Aorta (tissue), 5 donors: Measurements from ENCODE around the gene NFKB1. TPM values are rescaled to one million over a fixed set of nuclear protein-coding genes. Genes with fewer than 3 reads are reported as not detected.
"Not testable (repeated sequence)": the region's sequence is repeated elsewhere in the genome, so short reads cannot be mapped to it uniquely, and the experiment has no call there.

Experiments
- ATAC-seq: fragments of 200-7000 bp; cut with Tn5 transposase; one replicate; pipeline ENCODE4 v1.9.1; 2022; ENCODE audit warnings: moderate library complexity; ENCODE audit not compliant: low FRiP score
- DNase-seq, 2 donors: peaks; one replicate each; pipeline ENCODE4 v3.0.0-alpha.2; 2020
- H3K27ac ChIP-seq, 2 donors: one replicate each; pipeline ENCODE4 v1.5.1; 2013; ENCODE audit warnings: low read length in 2 of 2, mild to moderate bottlenecking in 2 of 2, moderate library complexity in 2 of 2, control low read depth in 1 of 2, inconsistent platforms in 1 of 2, low read depth in 1 of 2
- H3K27me3 ChIP-seq, 2 donors: one replicate each; pipeline ENCODE4 v1.6.1; 2013; ENCODE audit warnings: control low read depth in 1 of 2, low read length in 1 of 2, mild to moderate bottlenecking in 1 of 2, moderate library complexity in 1 of 2; ENCODE audit not compliant: insufficient read depth in 2 of 2, control insufficient read depth in 1 of 2
- H3K36me3 ChIP-seq, 2 donors: one replicate each; pipeline ENCODE4 v1.6.1; 2013; ENCODE audit warnings: control low read depth in 1 of 2, low read length in 1 of 2, mild to moderate bottlenecking in 1 of 2; ENCODE audit not compliant: insufficient read depth in 2 of 2, control insufficient read depth in 1 of 2
- H3K4me1 ChIP-seq, 2 donors: one replicate each; pipeline ENCODE4 v1.6.1; 2013; ENCODE audit warnings: low read length in 2 of 2, control low read depth in 1 of 2, mild to moderate bottlenecking in 1 of 2, moderate library complexity in 1 of 2; ENCODE audit not compliant: insufficient read depth in 2 of 2, control insufficient read depth in 1 of 2
- H3K4me3 ChIP-seq, 2 donors: one replicate each; pipeline ENCODE4 v1.5.1; 2013; ENCODE audit warnings: low read length in 2 of 2, control low read depth in 1 of 2, mild to moderate bottlenecking in 1 of 2
- H3K9me3 ChIP-seq: one replicate; pipeline ENCODE4 v1.6.1; 2013; ENCODE audit warnings: mild to moderate bottlenecking, low read length; ENCODE audit not compliant: control insufficient read depth
- WGBS, 2 donors: extraction: QIAGEN DNeasy Blood & Tissue Kit; methylation state at CpG; one replicate each; pipeline ENCODE4 v1.1.7; 2013; 5-methylcytosine and 5-hydroxymethylcytosine counted together
- intact Hi-C, 2 donors: fragments of 100-400 bp; cut with DNase I; formaldehyde crosslinking; loops; one replicate each; pipeline versions ENCODE4 v1.14.2 to v1.15.0; 2022
- polyA plus RNA-seq, 2 donors: library from polyadenylated mRNA; stranded (reverse); fragments of 200-250 nt; gene quantifications; one replicate each; pipeline ENCODE4 v1.2.3, GENCODE V29; 2013
- total RNA-seq, 2 donors: library from RNA; stranded (reverse); fragmentation: NEBNext Ultra II Directional; extraction: Animal tissue kit (Norgen Biotek cat#: 25700); gene quantifications; one replicate each; pipeline ENCODE4 v1.2.1, GENCODE V29; 2021
- donor health status: healthy with polysubstance abuse.
- donor health status: Bipolar disorder and iron deficiency.
- donor health status: DM: no; HTN: no; CAD: no.
- donor health status: DM: no; HTN: no; CAD: no.
- donor health status: DM: yes; HTN: yes; CAD: no.

Gene NFKB1
- total and polyA plus RNA-seq, 4 donors: 10.9 to 48.4 (median 26.0) TPM

GRCh38 chr4:102608190-102608589, 107.0 kb downstream of the NFKB1 start:
- no peak overlapping the region for H3K4me3 ChIP-seq
- 84 to 85% methylated on average over 1 of the region's 1 CpG for WGBS, 2 donors
- H3K27ac ChIP-seq: no peak overlapping the region
- DNase-seq: no peak
- H3K9me3 ChIP-seq: no peaks in the 10 kb centered on the region
- no peaks in the 10 kb centered on the region for H3K27me3 ChIP-seq
- no peak for ATAC-seq
- peaks cover 8 to 11% of the 10 kb centered on the region in 2 donors for H3K36me3 ChIP-seq
- intact Hi-C loops: loop anchor here in 1 of 2 donors (2.0 kb wide), 1 partner anchor 45 kb away; no protein-coding TSS in a partner anchor
- H3K4me1 ChIP-seq: no peaks in the 10 kb centered on the region

DNA sequence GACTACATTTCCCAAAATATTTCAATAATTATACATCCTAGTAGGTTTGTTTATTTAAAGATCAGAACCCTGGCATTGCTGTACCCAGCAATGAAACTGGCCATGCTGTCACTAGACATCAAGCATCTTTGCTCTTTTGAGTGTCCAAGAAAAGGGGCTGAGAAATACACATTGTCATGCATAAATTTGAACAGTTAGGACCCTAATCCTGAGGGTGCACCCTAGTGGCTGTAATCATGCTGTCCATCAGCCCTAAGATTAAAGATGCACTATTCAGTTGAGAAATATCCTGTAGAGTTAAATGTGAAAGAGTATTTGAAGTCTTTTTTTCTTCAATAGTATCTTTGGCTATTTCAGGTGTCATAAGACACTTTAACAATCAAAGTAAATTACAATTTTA, 108.8 kb downstream of the NFKB1 start:
- H3K27ac ChIP-seq: no peak overlapping the region
- no peak overlapping the region for H3K4me3 ChIP-seq
- H3K27me3 ChIP-seq: no peaks in the 10 kb centered on the region
- ATAC-seq (no peak), DNase-seq (no peak)
- peaks cover 8 to 15% of the 10 kb centered on the region in 2 donors for H3K36me3 ChIP-seq
- intact Hi-C loops: loop anchor here in 1 of 2 donors (10.0 kb wide), 1 partner anchor 165 kb away; no protein-coding TSS in a partner anchor
- H3K4me1 ChIP-seq: no peaks in the 10 kb centered on the region
- no peaks in the 10 kb centered on the region for H3K9me3 ChIP-seq

DNA sequence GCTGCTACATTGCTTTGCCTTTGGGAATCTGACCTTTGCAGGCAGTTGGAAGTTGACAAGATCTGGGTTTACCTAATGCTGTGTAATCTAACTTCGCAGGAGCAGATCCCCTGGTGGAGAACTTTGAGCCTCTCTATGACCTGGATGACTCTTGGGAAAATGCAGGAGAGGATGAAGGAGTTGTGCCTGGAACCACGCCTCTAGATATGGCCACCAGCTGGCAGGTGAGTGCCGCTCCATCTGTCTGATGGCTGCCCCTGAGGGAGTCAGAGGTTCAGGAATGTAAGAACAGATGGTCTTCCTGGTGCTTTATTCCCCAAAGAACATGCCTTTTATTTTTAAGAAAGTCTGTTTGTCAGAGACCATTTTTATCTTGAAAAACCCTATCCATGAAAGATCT, 109.3 kb downstream of the NFKB1 start:
- DNase-seq (no peak), ATAC-seq (no peak)
- intact Hi-C loops: loop anchor here in 1 of 2 donors (10.0 kb wide), 1 partner anchor 166 kb away; no protein-coding TSS in a partner anchor
- H3K4me1 ChIP-seq: no peaks in the 10 kb centered on the region
- H3K9me3 ChIP-seq: no peaks in the 10 kb centered on the region
- H3K27ac ChIP-seq: no peak overlapping the region
- 86 to 91% methylated on average over 3 of the region's 3 CpGs for WGBS, 2 donors
- peaks cover 8 to 15% of the 10 kb centered on the region in 2 donors for H3K36me3 ChIP-seq
- no peak overlapping the region for H3K4me3 ChIP-seq
- H3K27me3 ChIP-seq: no peaks in the 10 kb centered on the region

- Histone ChIP-seq H3K27me3 (no peaks in the 10 kb centered on the region), H3K9me3 (no peaks in the 10 kb centered on the region), H3K4me1 (no peaks in the 10 kb centered on the region), H3K36me3 (peaks cover 6 to 18% of the 10 kb centered on the region in 2 donors), H3K4me3 (no peak overlapping the region), H3K27ac (no peak overlapping the region)
- ATAC-seq (no peak), DNase-seq (no peak)
- WGBS, 2 donors: 94 to 95% methylated on average over 2 of the region's 2 CpGs
- intact Hi-C loops: loop anchor here in 1 of 2 donors (10.0 kb wide), 1 partner anchor 167 kb away; no protein-coding TSS in a partner anchor
These were observed 111.1 kb downstream of the NFKB1 start for GRCh38 chr4:102612210-102612609.

DNA sequence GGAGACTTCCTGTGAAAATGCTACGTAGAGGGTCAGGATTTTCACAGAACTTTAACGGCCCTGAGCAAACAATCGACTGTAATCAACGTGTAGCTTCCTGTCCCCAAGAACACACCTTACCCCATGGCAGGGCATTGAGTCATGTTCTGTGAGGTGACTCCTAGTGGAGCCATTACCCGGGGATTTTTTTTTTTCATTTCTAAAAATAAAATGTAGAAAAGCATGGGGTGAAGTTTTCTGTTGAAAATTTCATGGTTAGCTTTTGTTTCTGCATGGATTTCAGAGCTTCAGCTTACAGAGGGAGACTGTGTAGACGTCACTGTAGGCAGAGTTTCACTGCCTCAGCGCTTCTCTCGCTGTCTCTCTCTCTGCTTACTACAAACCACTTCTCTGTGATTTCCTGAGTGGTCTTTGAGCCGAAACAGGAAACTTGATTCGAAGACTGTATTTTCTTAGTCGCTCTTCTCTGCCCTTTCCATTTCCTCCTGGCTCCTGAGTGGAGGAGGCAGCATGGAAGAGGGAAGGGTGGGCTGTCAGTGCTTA, 111.7 kb downstream of the NFKB1 start:
- intact Hi-C loops: loop anchor here in 1 of 2 donors (10.0 kb wide), 1 partner anchor 168 kb away; no protein-coding TSS in a partner anchor
- 62 to 65% methylated on average over 11 of the region's 11 CpGs for whole genome bisulfite sequencing, 2 donors
- Histone ChIP-seq H3K36me3 (peaks cover 0 to 17% of the 10 kb centered on the region in 2 donors), H3K27ac (no peak overlapping the region), H3K27me3 (no peaks in the 10 kb centered on the region), H3K4me3 (no peak overlapping the region), H3K4me1 (no peaks in the 10 kb centered on the region), H3K9me3 (no peaks in the 10 kb centered on the region)
- DNase-seq (no peak), ATAC-seq (no peak)

- intact Hi-C loops: loop anchor here in 1 of 2 donors (10.0 kb wide), 1 partner anchor 170 kb away; no protein-coding TSS in a partner anchor
- H3K36me3 ChIP-seq: peaks cover 0 to 17% of the 10 kb centered on the region in 2 donors
These were observed 113.6 kb downstream of the NFKB1 start for GRCh38 chr4:102614801-102615200.

DNA sequence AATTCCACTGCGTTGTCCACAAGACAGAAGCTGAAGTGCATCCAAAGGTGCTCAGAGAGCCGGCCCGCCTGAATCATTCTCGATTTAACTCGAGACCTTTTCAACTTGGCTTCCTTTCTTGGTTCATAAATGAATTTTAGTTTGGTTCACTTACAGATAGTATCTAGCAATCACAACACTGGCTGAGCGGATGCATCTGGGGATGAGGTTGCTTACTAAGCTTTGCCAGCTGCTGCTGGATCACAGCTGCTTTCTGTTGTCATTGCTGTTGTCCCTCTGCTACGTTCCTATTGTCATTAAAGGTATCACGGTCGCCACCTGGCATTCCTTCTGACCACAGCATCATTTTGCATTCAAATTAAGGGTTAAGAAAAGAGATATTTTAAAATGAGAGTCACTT, 115.5 kb downstream of the NFKB1 start:
- H3K27ac ChIP-seq: no peak overlapping the region
- intact Hi-C loops: loop anchor here in 1 of 2 donors (10.0 kb wide), 1 partner anchor 172 kb away; no protein-coding TSS in a partner anchor
- no peaks in the 10 kb centered on the region for H3K27me3 ChIP-seq
- H3K4me3 ChIP-seq: no peak overlapping the region
- peaks cover 0 to 2% of the 10 kb centered on the region in 2 donors for H3K4me1 ChIP-seq
- 84 to 87% methylated on average over 9 of the region's 9 CpGs for WGBS, 2 donors
- DNase-seq (no peak), ATAC-seq (no peak)
- H3K36me3 ChIP-seq: peaks cover 0 to 9% of the 10 kb centered on the region in 2 donors
- no peaks in the 10 kb centered on the region for H3K9me3 ChIP-seq

More at GRCh38 chr4:102614801-102615200, 113.6 kb downstream of the NFKB1 start:
- H3K27me3 ChIP-seq: no peaks in the 10 kb centered on the region
- H3K27ac ChIP-seq: no peak overlapping the region
- H3K9me3 ChIP-seq: no peaks in the 10 kb centered on the region
- DNase-seq (no peak), ATAC-seq (no peak)
- WGBS, 2 donors: 82 to 84% methylated on average over 9 of the region's 9 CpGs
- no peak overlapping the region for H3K4me3 ChIP-seq
- H3K4me1 ChIP-seq: no peaks in the 10 kb centered on the region

DNA sequence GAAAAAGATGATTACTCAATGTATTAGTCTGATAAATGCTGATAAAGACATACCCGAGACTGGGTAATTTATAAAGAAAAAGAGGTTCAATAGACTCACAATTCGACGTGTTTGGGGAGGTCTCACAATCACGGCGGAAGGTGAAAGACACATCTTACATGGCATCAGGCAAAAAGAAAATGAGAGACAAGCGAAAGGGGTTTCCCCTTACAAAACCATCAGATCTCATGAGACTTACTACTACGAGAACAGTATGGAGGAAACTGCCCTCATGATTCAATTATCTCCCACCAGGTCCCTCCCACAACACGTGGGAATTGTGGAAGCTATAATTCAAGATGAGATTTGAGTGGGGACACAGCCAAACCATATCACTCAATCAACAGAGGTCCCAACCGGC, 117.9 kb downstream of the NFKB1 start:
- not testable (repeated sequence) for ATAC-seq, H3K9me3 ChIP-seq, DNase-seq, H3K27ac ChIP-seq, H3K36me3 ChIP-seq, H3K4me1 ChIP-seq, H3K27me3 ChIP-seq, H3K4me3 ChIP-seq
- 59 to 63% methylated on average over 9 of the region's 9 CpGs for WGBS, 2 donors
- intact Hi-C loops: loop anchor here in 1 of 2 donors (10.0 kb wide), 1 partner anchor 174 kb away; no protein-coding TSS in a partner anchor
